SKM-1 treated with dmso at 0.1 percent for 144 hours (cell line): Measurements from ENCODE around the gene THAP12.
A peak's percentile ranks its signal among the peaks of the same experiment; 100 is the strongest.
"Not testable (repeated sequence)": the region's sequence is repeated elsewhere in the genome, so short reads cannot be mapped to it uniquely, and the experiment has no call there.

ENCODE experiments used
- DNase-seq: peaks from one replicate; lab custom pipeline; 2025; ENCODE audit not compliant: unreplicated experiment; lab: John Stamatoyannopoulos, UW

THAP12 gene

DNA sequence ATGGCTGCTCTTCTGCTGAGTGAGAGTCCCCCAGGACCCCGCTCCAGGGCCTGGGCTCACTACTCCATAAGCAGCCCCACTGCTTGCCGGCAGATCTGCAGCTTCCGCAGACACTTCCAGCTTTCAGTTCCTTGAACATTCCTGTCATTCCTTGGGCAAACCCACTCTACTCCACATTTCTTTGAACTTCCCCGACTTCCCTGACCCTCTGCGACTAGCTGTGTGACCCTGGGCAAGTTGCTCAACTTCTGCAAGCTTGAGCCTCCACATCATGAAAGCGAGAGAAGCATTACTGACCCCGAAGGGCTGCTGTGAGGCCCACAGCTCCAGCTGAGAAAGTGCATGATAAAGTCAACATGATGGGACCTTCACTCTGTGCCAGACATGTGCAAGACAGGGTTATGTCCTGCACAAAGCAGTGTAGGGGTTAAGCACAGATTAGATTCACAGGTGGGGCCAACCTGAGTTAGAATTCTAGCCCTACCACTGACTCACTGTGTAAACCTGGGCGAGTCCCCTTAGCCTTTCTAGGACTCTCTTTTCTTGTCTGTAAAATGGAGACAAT, 51.8 kb downstream of the THAP12 start:
- no peak for DNase-seq

GRCh38 chr11:76327756-76328388, 53.1 kb downstream of the THAP12 start:
- DNase-seq: no peak

DNA sequence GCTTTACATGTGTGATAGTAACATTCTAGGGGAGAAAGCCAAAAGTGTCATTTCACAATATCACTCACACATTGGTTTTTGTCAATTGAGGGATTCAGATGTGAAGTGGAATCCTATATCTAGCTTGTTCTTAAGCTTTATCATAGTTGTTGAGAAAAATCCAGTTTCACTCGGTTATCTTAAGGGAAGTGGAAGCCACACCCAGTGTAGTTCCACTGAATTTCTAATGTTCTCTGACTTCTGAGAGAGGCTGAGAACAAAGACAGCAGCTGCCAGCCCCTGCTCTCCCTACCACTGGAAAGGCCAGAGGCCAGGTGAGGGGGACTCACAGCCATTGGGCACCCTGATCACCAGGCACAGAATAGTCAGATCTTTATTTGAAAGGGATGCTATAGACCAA, 53.7 kb downstream of the THAP12 start:
- DNase-seq: no peak

- no peak for DNase-seq
These were observed 55.7 kb downstream of the THAP12 start for GRCh38 chr11:76325185-76325584.

GRCh38 chr11:76323804-76324203, 57.1 kb downstream of the THAP12 start:
- DNase-seq: no peak

- not testable (repeated sequence) for DNase-seq
These were observed 57.6 kb downstream of the THAP12 start for GRCh38 chr11:76323375-76323774.

DNA sequence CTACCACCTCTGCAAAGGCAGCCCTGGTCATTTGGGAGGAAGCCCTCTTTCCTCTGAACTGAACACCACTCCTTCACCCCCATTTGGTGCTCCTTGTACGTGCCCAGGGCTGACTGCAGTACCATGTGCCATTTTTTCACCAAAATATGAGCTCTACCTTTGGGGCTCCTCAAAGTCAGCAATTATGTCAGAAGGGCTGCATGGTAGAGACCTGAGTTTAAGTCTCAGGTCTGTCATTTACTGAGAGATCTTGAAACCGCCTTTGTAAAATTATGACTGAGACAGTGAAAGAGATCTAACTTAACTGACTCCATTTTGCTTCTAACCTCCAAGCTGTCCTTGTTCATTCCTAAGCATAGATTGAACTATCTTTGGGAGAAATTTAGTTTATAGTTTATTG, 58.0 kb downstream of the THAP12 start:
- DNase-seq: no peak

DNA sequence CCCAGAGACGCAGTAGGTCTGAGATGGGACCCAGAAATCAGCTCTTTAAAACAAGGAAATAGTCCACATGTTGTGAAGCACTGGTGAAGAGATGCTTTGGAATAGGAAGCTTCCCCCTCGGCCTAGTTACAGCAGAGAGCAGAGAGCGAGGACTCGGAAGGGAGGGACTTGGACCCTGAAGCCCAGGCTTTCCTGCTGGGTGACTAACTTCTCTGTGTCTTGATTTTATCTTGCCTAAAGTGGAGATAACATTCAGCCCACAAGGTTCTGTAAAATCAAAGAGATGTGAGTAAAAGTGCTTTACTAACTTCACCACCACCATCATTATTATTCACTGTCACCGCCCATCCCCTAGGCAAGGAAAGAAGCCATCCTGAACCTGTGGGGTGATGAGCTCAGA, 58.4 kb downstream of the THAP12 start:
- DNase-seq: no peak

GRCh38 chr11:76321820-76322524, 59.0 kb downstream of the THAP12 start:
- no peak for DNase-seq

DNA sequence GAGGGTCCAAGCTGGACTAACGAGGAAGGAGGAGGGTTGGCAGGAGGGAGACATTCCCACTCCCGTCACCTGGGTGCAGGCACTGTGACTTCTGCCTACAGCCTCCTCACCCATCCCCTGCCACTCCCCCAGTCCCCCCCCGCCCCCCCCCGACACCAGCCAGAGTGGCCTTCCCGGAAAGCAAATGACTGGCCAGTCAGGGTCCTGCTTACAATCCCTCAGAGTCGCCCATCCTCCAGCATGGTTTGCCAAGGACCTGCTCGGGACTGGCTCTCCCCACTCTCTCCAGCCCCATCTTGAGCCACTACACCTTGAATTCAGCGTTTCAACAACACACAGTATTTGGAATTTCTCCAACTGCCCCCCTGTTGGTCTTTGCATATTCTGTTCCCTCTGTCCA, 59.6 kb downstream of the THAP12 start:
- DNase-seq: no peak

DNA sequence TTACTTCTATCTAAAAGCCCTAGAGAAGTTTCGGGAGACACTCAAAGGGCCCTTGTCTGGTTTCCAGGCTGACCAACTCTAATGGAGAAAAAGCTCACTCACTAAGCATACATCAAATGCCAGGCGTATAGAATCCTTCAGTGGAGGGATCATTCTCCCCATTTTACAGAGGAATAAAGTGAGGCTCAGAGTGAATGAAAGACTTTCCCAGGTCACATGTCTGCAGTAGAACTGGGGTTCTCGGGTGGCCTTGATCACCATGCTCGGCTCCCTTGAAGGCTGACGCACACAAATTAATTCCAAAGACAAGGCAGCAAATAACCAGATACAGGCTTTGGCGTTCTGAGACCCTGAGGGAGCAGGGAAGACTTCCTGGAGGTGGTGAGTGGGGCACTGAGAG, 60.0 kb downstream of the THAP12 start:
- DNase-seq: no peak

- DNase-seq: not testable (repeated sequence)
These were observed 61.1 kb downstream of the THAP12 start for GRCh38 chr11:76319798-76320197.

DNA sequence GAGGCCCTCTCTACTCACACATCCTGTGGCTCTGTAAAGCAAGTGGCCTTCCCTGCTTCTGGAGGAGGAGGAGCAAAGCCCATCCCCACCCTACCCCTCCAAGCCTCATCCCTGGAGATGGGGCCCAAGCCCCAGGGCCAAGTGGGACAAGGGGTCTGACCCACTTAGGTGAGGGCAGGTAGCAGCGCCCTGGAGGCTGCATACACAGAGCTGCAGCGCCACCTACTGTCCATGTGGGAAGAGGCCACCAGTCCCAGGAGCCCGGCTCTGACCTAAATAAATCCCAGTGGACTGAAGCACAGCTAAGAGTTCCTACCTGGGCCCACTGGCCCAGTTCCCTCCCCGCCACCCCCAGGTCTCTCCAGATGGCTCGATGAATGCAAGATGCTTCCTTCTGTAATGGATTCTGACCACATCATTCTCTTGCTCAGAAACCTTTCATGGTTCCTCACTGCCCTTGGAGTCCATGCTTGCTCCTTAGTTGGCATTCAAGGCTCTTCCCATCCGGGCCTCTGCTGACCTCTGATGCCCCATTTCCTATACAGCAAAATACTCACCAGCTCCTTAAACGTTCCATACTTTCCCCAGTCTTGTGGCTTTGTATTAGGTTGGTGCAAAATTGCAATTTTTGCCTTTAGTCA, 62.1 kb downstream of the THAP12 start:
- peak; percentile 53 for DNase-seq

DNA sequence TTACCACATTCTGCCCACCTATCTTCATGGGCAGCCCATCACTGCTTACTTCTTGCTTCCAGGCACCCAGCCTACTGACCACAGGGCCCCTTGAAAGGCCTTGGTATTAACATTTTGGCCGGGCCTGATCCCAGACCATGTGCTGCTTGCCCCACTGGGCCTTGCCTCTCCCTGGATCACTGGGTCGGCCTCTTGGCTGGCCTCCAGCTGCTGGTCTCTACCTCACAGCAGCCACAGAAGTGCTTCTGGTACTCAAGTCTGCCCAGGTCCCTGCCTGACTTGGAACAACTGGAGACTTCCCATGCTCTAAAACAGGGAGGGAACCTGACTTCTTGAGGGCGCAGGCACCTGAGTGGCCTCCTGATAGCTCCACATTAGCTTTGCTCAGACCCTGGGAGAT, 63.6 kb downstream of the THAP12 start:
- no peak for DNase-seq

GRCh38 chr11:76316726-76317125, 64.2 kb downstream of the THAP12 start:
- no peak for DNase-seq

DNA sequence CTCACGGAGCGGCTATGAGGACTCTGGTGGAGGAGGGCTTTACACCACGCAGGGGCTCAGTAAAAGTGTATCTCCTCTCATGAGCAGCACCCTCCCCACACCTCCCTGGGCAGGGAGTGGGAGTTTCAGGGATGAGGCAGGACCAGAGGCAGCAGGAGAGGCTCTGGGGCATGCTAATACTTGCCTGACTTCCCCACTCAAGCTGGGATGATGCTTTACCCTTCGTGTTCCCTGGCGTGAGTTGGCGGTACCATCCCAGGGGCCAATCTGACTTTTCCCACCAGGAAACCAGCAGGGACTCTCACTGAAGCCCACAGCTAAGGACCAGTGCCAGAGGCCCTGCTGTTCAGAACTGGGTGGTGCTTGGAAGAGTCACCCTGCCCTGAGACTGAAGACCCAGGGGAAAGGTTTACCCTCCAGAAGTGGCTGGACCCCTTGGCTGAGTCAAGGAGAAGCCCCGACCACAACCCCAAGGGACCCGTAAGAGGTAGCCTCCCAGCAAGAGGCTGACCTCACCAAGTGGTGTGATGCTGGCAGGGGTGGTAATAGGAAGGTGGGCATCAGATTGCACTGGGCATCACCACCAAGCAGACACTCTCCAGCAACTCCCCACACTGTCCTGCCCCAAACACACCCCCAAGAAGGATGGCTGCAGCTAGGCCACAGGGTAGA, 65.6 kb downstream of the THAP12 start:
- no peak for DNase-seq

DNA sequence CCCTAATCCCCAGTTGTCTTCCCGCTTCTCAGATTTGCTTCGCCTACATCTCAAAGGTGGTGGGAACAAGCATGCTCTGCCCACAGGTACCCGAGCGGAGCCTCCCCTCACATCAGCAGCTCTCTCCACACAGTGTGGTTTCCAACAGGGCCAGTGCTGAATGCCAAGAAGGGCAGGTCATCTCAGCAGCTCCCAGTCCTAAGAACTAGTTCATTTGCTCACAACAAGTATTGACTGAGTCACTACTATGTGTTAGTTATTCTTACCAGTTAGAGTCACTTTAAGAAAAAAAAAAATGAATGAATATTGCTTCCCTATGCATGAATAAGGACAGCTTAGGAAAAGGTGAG, 66.2 kb downstream of the THAP12 start:
- no peak for DNase-seq

- DNase-seq: no peak
These were observed 66.8 kb downstream of the THAP12 start for GRCh38 chr11:76313913-76314740.

- DNase-seq: peak; percentile 48
These were observed 67.7 kb downstream of the THAP12 start for GRCh38 chr11:76313271-76313670.

- DNase-seq: no peak
These were observed 69.9 kb downstream of the THAP12 start for GRCh38 chr11:76310832-76311595.
